Ovary (tissue), 1 donor: ENCODE data around the gene POU2AF2.

Experiments
- EP300 ChIP-seq: sonication (generic); formaldehyde crosslinking; IDR thresholded peaks from one replicate; pipeline ENCODE4 v1.6.1; 2017; ENCODE audit warnings: antibody characterized with exemption
- POLR2A ChIP-seq: fragments of 450-650 bp; IDR thresholded peaks from one replicate; pipeline ENCODE4 v1.6.1; 2017; ENCODE audit warnings: antibody characterized with exemption, mild to moderate bottlenecking, moderate library complexity

DNA sequence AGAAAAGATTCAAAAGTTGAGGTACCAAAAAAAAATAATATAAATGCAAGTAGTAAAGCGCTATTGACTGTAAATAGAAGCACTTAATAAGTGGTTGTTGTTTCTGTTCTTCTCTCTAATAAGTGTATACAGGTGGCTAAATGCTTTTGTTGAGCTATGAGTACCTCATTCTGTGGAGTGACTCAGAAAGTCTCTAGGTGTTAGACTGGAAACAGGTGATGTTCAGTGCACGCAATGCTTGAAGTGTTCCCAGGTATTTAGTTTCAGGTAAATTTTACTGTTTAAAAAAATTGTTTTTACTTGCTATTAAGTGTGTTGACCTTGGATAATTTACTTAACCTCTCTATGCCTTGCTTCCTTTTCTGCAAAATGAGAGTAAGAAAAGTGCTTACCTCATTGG is 77.0 kb downstream of the POU2AF2 start:
- TF ChIP-seq EP300 = no peak
- no peak for TF ChIP-seq POLR2A
